22Rv1 (cell line): Measurements from ENCODE around the gene EOLA1.

Source experiments
- H3K27ac ChIP-seq: fragments of 450-650 bp; 2 replicates; pipeline ENCODE4 v1.5.1; 2017
- ZFX ChIP-seq: fragments of 450-650 bp; IDR thresholded peaks from 2 replicates; pipeline ENCODE4 v1.6.1; 2017; ENCODE audit warnings: antibody characterized with exemption, borderline replicate concordance
- TF ChIP-seq, protein P1 (sequence below): fragments of 450-650 bp; IDR thresholded peaks from 2 replicates; pipeline ENCODE4 v1.5.1; 2017; ENCODE audit warnings: mild to moderate bottlenecking

Gene EOLA1

DNA sequence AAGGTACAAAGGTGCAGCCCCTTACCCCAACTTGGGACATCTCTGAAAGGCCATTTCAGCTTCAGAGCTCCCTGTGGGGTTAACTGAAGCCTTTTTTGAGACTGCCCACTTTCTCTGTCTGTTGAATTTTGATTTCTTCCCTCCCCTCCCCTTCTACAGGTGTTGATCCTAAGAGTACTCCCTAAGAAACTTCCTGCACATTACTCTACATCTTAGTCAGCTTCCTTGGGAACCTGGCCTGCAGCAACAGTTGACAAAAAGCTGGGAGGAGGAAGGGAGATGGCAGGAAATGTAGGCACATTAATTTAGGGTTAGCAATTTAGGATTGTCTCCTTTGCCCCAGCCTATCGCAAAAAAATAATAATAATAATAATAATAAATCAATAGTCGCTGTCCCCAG lies 34.5 kb upstream of the EOLA1 start:
- TF ChIP-seq ZFX: no peak
- TF ChIP-seq, protein P1, sequence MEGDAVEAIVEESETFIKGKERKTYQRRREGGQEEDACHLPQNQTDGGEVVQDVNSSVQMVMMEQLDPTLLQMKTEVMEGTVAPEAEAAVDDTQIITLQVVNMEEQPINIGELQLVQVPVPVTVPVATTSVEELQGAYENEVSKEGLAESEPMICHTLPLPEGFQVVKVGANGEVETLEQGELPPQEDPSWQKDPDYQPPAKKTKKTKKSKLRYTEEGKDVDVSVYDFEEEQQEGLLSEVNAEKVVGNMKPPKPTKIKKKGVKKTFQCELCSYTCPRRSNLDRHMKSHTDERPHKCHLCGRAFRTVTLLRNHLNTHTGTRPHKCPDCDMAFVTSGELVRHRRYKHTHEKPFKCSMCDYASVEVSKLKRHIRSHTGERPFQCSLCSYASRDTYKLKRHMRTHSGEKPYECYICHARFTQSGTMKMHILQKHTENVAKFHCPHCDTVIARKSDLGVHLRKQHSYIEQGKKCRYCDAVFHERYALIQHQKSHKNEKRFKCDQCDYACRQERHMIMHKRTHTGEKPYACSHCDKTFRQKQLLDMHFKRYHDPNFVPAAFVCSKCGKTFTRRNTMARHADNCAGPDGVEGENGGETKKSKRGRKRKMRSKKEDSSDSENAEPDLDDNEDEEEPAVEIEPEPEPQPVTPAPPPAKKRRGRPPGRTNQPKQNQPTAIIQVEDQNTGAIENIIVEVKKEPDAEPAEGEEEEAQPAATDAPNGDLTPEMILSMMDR: no peak
- no peak overlapping the region for H3K27ac ChIP-seq

DNA sequence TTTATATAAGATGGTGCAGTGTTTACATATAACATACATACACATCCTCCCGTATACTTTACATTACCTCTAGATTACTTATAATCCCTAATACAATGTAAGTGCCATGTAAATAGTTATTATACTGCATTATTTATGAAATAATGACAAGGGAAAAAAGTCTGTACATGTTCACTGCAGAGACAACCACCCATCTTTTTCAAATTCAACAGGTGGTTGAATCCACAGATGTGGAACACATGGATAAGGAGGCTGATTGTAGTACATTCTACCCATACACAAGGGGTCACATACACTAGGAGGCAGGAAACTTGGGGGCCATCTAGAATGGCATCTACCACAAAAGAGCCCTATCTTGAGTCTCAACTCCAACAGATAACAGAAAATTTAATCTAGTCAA lies 32.3 kb upstream of the EOLA1 start:
- no peak overlapping the region for H3K27ac ChIP-seq
- TF ChIP-seq, protein P1: no peak
- no peak for TF ChIP-seq ZFX

DNA sequence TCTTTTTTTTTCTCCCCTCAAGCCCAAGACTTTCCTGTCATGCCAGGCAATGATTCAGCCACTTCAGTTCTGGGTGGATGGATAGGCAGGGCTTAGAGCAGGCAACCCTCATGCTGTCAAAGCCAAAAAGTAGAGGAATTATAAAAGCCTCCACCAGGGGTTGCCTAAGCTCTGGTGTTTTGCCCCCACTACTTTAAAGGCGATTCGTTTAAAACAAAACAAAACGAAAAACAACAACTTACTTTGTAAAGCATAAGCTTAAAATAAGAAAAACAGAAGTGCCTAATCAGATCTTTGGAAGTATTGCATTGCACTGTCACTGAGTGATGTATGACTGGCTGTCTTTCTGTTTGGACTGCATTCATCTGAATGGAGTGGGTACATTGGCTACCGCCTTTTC lies 30.4 kb upstream of the EOLA1 start:
- no peak for TF ChIP-seq ZFX
- TF ChIP-seq, protein P1: no peak
- no peak overlapping the region for H3K27ac ChIP-seq

DNA sequence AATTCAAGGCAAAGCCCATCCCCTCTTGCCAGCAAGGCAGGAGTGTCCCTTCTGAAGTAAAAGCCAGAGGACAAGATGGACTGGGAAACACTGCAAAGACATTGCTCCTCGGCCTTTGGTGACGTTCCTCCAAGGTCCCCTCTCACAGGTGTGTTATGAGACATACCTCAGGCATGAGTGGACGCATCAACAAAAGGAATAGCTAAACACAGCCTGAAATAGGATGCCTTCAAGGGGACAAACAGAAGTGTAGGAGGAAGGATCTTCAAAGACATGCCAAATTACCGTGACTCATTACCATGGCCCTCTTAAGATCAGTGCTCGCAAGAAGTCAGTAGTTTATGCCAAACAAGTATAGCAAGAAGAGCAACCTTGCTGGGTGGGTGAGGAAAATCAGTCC lies 29.7 kb upstream of the EOLA1 start:
- no peak overlapping the region for H3K27ac ChIP-seq
- no peak for TF ChIP-seq ZFX
- TF ChIP-seq, protein P1: no peak

DNA sequence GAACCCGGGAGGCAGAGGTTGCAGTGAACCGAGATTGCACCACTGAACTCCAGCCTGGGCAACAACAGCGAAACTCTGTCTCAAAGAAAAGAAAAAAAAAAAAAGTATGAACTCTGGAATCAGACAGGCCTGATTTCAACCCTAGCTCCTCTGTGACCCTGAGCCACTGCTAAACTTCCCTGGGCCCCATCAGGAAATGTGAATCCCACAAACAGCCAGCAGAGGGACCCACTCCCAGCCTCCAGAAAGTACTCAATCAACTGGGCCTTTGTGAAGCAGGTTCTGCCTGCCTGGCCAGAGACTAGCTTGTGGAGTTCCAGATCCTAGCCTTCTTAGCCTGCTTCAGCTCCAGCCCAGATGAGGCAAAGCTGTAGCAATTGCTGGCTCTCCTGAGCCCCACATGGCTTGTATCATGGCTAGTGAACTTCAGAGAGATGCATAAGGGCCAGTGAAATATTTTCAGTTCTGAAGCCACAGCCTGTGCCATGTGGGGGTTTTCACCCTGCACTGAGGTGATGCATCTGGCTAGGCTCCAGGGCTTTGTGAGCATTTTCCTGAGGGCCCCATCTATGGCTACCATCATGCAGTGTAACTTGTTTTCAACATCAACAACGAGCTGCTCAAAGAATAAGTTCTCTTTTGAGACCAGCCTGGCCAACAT lies 28.5 kb upstream of the EOLA1 start:
- no peak overlapping the region for H3K27ac ChIP-seq
- no peak for TF ChIP-seq ZFX
- TF ChIP-seq, protein P1: peak; percentile 62

DNA sequence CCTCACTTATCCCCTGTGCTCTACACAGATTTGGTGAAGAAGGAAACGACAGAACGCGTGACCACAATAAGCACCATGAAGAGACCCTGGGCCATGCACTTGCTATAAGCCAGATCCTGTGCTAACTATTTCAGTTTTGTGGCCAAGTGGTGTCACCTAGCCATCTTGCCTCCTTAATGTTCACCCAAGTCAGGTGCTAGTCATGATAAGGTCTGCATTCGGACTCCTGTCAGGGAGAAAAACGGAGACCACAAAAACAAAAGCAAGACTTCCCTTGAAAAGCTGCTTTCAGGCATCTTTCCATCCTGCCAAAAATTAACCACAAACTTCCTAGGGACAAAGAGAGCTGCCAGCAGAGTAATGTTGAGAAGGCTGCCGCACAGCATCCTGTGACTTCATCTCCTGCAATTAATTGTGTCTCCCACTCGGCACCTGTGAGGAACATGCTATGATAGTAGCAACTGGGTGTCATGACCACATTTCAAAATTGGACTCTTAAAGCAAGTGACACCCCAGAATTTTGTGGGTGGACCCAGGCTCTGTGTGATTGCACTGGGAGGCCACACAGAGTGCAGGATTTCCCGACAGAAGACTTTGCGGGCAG lies 26.9 kb upstream of the EOLA1 start:
- TF ChIP-seq, protein P1: no peak
- no peak for TF ChIP-seq ZFX
- H3K27ac ChIP-seq: no peak overlapping the region

DNA sequence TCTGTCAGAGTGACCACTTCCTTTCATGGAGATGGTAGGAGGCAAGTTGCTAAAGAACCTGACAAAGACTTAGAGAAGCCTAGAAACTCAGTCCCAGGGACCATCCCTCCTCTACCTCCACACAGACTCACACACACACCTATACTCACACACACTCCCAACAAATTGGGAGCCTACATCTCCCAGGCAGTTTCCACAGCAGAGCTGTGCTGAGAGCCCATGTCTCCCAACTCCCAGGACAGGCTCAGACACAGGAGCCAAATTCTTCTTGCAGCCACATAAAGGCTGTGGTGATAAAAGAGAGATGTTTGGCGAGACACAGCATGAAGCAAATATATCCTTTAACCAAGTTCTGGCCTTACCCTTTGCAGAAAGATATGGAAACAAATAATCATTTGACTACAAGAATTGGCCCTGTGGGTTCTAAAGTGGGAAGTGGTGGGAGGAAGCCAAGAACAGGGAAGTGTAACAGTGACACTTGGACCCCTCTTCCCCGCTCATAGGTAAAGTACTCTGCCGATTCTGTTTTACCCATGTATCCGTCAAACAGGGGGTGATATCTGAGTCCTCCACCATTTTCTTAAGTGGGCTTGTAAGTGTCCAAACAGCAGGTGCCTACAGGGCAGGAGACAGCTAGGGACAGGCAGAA lies 24.7 kb upstream of the EOLA1 start:
- H3K27ac ChIP-seq: no peak overlapping the region
- TF ChIP-seq, protein P1: no peak
- no peak for TF ChIP-seq ZFX
